ENCODE data around the gene B4GALT2. TPM values are rescaled to one million over a fixed set of nuclear protein-coding genes. Genes with fewer than 3 reads are reported as not detected.

The B4GALT2 gene
- total and polyA plus RNA-seq, 8 donors: 33.2 to 58.9 (median 43.5) TPM

DNA sequence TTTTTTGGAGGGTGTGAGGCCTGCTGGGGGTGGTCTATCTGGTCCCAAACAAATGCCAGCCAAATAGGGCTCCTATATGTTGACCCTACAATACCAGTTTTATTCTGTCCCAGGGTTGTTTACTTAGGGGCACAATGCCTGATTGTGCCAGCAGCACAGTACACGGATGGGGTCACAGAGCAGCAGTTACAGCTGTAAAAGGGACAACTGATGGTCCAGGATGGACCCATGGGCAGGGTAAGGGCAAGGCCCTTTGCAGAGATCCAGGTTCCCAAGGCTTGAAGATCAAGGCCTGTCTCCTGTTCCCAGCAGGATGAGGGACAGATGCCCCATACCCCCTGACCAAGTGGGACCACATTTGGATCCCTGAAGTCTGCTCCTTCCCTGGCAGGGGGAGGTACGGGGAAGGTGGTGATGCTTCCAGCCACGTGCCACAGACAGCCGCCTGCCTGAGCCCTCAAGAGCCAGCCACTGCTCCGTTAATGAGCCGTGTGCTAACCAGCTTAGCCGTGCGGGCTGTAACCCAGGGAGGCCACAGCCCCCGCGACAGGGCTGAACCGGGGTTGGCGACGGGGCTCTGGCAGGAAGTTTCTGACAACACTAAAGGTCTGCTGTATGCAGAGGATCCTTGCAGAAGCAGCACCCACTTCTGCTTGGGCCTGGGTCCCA is 34.1 kb downstream of the B4GALT2 start:
- no peak overlapping the region for H3K27ac ChIP-seq
- no peaks in the 10 kb centered on the region for H3K4me1 ChIP-seq
- TF ChIP-seq, protein P1, sequence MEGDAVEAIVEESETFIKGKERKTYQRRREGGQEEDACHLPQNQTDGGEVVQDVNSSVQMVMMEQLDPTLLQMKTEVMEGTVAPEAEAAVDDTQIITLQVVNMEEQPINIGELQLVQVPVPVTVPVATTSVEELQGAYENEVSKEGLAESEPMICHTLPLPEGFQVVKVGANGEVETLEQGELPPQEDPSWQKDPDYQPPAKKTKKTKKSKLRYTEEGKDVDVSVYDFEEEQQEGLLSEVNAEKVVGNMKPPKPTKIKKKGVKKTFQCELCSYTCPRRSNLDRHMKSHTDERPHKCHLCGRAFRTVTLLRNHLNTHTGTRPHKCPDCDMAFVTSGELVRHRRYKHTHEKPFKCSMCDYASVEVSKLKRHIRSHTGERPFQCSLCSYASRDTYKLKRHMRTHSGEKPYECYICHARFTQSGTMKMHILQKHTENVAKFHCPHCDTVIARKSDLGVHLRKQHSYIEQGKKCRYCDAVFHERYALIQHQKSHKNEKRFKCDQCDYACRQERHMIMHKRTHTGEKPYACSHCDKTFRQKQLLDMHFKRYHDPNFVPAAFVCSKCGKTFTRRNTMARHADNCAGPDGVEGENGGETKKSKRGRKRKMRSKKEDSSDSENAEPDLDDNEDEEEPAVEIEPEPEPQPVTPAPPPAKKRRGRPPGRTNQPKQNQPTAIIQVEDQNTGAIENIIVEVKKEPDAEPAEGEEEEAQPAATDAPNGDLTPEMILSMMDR (IDR thresholded peaks at IDR 0.05): no peak
- ATAC-seq: no peak
- no peak for DNase-seq
- H3K9me3 ChIP-seq: no peaks in the 10 kb centered on the region
- no peaks in the 10 kb centered on the region for H3K36me3 ChIP-seq
- no peaks in the 10 kb centered on the region for H3K27me3 ChIP-seq
- H3K4me3 ChIP-seq: no peak overlapping the region
- intact Hi-C loops (cut with DNase I): no loop called here

DNA sequence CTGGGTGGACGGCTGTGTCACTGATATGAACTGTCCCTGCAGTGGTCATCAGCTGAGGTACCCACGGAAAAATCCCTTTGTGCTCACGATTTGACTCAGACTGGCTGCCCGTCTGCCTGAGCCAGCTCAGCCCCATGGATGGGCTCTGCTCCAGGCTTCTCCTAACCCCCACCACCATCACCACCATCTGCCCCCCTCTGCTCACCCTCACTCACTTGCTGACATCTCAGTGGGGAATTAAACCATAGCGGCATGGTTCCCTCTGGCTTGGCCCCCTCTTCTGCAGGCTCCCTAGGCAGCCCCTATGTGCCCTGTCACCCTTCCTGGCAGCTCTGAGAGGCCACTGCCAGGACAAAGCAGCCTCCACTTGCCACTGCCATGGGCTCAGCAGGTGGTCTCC is 34.9 kb downstream of the B4GALT2 start:
- no peak for DNase-seq

DNA sequence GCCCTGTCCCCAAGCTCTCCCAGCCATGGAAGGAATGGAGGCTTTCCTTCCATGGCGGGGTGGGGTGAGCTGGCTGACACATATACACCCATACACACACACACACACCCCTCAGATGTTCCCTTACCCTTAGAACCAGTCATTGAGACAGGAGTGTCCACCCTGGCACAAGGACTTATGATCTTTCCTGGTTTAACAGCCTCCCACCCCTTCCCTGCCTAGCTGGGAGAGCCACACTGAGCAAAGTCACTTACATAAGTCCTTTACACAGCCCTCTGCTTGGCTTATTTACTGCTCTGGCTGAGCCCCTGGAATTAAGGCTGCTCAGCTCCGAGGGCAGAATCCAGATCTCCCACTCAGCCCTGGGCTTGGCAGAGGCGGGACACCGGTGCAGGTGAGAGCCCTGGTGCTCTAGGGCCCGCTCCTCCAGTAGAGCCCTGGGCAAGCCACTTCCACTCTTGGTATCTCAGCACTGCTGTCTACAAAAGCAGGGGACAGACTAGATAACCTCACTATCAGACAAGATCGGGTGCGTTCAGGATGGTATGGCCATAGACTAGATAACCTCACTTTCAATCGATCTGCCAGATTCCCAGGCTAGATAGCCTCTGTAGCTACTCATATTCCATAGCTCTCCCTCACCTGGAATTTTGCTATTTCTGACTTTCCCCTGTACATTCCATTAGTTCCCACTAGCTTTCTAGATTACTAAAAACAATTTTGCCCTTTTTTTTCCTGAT is 35.5 kb downstream of the B4GALT2 start:
- no peak for ATAC-seq
- no peak overlapping the region for H3K27ac ChIP-seq

More for the DNA sequence above, 34.9 kb downstream of the B4GALT2 start:
- Histone ChIP-seq H3K4me1 (no peaks in the 10 kb centered on the region), H3K27me3 (no peaks in the 10 kb centered on the region), H3K4me3 (no peak overlapping the region), H3K27ac (no peak overlapping the region), H3K9me3 (no peaks in the 10 kb centered on the region), H3K36me3 (no peaks in the 10 kb centered on the region)
- ATAC-seq: no peak
- intact Hi-C loops (cut with DNase I): no loop called here
- TF ChIP-seq, protein P1 (IDR thresholded peaks at IDR 0.05): no peak

DNA sequence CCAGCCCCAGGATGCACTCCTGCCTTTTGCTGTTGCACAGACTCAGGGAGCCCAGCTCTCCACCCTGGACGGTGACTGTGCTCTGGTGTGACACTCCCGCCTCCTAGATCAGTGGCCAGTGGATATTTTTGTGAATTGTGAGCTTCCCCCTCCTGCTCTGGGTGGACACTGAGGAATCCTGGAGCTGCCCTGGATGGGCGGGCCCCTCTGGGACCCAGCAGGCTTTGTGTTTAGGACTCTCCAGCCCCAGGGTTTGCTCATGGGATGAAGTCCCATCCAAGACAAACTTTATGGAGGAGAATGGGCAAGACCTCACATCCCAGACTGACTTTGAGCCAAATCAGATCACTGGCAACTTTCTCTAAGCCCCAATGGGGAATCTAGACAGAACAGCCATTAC is 36.2 kb downstream of the B4GALT2 start:
- Histone ChIP-seq H3K9me3 (no peaks in the 10 kb centered on the region), H3K4me3 (no peak overlapping the region), H3K4me1 (no peaks in the 10 kb centered on the region), H3K27ac (no peak overlapping the region), H3K36me3 (no peaks in the 10 kb centered on the region), H3K27me3 (no peaks in the 10 kb centered on the region)
- ATAC-seq (no peak), DNase-seq (no peak)
- TF ChIP-seq, protein P1 (IDR thresholded peaks at IDR 0.05): no peak
- intact Hi-C loops (cut with DNase I): no loop called here

More for the DNA sequence above, 35.5 kb downstream of the B4GALT2 start:
- no peak for DNase-seq
- H3K27me3 ChIP-seq: no peaks in the 10 kb centered on the region
- H3K4me3 ChIP-seq: no peak overlapping the region
- H3K36me3 ChIP-seq: no peaks in the 10 kb centered on the region
- H3K9me3 ChIP-seq: no peaks in the 10 kb centered on the region
- TF ChIP-seq, protein P1 (IDR thresholded peaks at IDR 0.05): no peak
- no peaks in the 10 kb centered on the region for H3K4me1 ChIP-seq
- intact Hi-C loops (cut with DNase I): no loop called here

DNA sequence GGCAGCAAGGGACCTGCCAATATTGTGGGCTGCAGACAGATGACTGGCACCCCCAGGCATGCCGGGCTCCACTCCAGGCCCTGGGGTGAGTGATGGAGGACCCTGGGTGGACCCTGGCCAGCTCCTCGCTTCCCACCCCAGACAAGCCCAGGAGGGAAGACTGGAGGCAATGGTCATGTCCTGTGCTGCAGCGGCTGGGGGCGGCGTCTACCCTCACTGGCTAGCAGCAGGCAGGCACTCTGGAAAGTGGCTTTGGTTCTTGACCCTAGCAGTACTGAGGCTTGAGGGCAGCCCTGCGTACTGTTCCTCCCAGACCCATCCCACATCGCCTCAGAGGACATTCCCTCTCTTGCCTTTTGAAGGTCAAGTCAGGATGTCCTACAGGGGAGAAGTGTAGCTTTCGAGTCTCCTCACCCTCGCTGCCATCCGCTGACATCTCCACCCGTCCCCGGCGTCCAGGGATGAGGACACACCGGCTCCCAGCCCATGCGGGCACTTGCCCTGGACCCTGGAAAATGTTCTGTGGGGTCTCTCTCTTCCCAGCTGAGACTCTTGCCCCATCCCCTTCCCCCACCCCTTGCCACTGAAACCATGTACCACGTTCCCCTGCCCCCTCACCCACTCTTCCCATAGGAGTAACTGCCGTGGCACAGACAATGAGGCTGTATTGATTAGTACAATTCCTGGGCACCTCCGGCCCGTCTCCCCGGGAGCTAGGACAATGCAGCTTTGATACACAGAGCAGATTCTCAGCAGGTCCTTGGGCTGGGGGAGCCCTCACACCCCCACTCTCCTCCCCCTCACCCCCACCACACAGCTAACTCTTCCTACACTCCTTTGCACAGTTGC is 37.3 kb downstream of the B4GALT2 start:
- no peak overlapping the region for H3K4me3 ChIP-seq
- no peak overlapping the region for H3K27ac ChIP-seq
- TF ChIP-seq, protein P1 (IDR thresholded peaks at IDR 0.05): no peak
- no peaks in the 10 kb centered on the region for H3K36me3 ChIP-seq
- H3K9me3 ChIP-seq: no peaks in the 10 kb centered on the region
- H3K4me1 ChIP-seq: no peaks in the 10 kb centered on the region
- no peak for DNase-seq
- intact Hi-C loops (cut with DNase I): no loop called here
- no peaks in the 10 kb centered on the region for H3K27me3 ChIP-seq
- ATAC-seq: no peak
